Naive thymus-derived CD4-positive, alpha-beta T cell (primary cell): ENCODE results near the gene GGCX. TPM values are rescaled to one million over a fixed set of nuclear protein-coding genes. Genes with fewer than 3 reads are reported as not detected.

ENCODE experiments used
- ATAC-seq: fragments of 150-1000 bp; cut with Tn5 transposase; 2 replicates; pipeline ENCODE4 v1.10.0; 2021; ENCODE audit warnings: mild to moderate bottlenecking, moderate library complexity
- CTCF ChIA-PET: fragments of 350-600 bp; sonication (Branson Sonifier 250); formaldehyde crosslinking; loops from one replicate; lab custom pipeline; 2021; ENCODE audit warnings: antibody characterized with exemption; lab: Charles Lee
- POLR2A ChIA-PET: fragments of 350-600 bp; sonication (Branson Sonifier 250); formaldehyde crosslinking; loops from one replicate; lab custom pipeline; 2021; ENCODE audit warnings: antibody characterized with exemption, inconsistent platforms; lab: Charles Lee
- DNase-seq, 9 donors: peaks; one replicate each; pipeline versions ENCODE4 v3.0.0 to v3.0.0-alpha.2; 2020 to 2022; ENCODE audit warnings: mixed read lengths in 1 of 9
- H3K27ac ChIP-seq: one replicate; pipeline ENCODE4 v1.7.0; 2013; ENCODE audit warnings: mild to moderate bottlenecking, low read depth, low read length, moderate library complexity
- H3K27me3 ChIP-seq, 2 donors: one replicate each; pipeline ENCODE4 v1.7.0; 2013; ENCODE audit warnings: low read length in 2 of 2, mild to moderate bottlenecking in 2 of 2, moderate library complexity in 2 of 2; ENCODE audit not compliant: control insufficient read depth in 2 of 2, insufficient read depth in 2 of 2
- H3K36me3 ChIP-seq, 3 experiments: 1 replicate in 2 of 3; 2 replicates in 1 of 3; pipeline ENCODE4 v1.7.0; 2013; ENCODE audit warnings: low read length in 3 of 3, mild to moderate bottlenecking in 3 of 3, moderate library complexity in 1 of 3; ENCODE audit not compliant: insufficient read depth in 3 of 3, control insufficient read depth in 2 of 3
- H3K4me1 ChIP-seq, 2 donors: one replicate each; pipeline ENCODE4 v1.7.0; 2013; ENCODE audit warnings: low read length in 2 of 2, mild to moderate bottlenecking in 2 of 2, moderate library complexity in 1 of 2; ENCODE audit not compliant: control insufficient read depth in 2 of 2, insufficient read depth in 2 of 2
- H3K4me3 ChIP-seq: 2 replicates; pipeline ENCODE4 v1.7.0; 2013; ENCODE audit warnings: mild to moderate bottlenecking, low read length
- H3K9me3 ChIP-seq, 3 experiments: 1 replicate in 2 of 3; 2 replicates in 1 of 3; pipeline ENCODE4 v1.7.0; 2013; ENCODE audit warnings: low read length in 3 of 3; ENCODE audit not compliant: control insufficient read depth in 2 of 3
- H3K27ac Mint-ChIP-seq, 9 donors: one replicate each; pipeline ENCODE4 v1.8.0; 2020 to 2022; ENCODE audit warnings: mixed read lengths in 9 of 9, mild to moderate bottlenecking in 8 of 9, moderate library complexity in 5 of 9, inconsistent platforms in 2 of 9
- H3K27me3 Mint-ChIP-seq, 5 donors: one replicate each; pipeline ENCODE4 v1.8.0; 2021 to 2022; ENCODE audit warnings: mixed read lengths in 5 of 5, mild to moderate bottlenecking in 1 of 5
- H3K36me3 Mint-ChIP-seq, 5 donors: one replicate each; pipeline ENCODE4 v1.8.0; 2020 to 2022; ENCODE audit warnings: mixed read lengths in 5 of 5, mild to moderate bottlenecking in 3 of 5, inconsistent platforms in 1 of 5
- H3K4me1 Mint-ChIP-seq, 7 donors: one replicate each; pipeline ENCODE4 v1.8.0; 2020 to 2022; ENCODE audit warnings: mixed read lengths in 7 of 7, mild to moderate bottlenecking in 3 of 7, inconsistent platforms in 1 of 7
- H3K4me3 Mint-ChIP-seq, 10 donors: one replicate each; pipeline ENCODE4 v1.8.0; 2020 to 2022; ENCODE audit warnings: mild to moderate bottlenecking in 10 of 10, mixed read lengths in 10 of 10, moderate library complexity in 6 of 10, inconsistent platforms in 2 of 10
- H3K9me3 Mint-ChIP-seq, 11 donors: one replicate each; pipeline ENCODE4 v1.8.0; 2020 to 2022; ENCODE audit warnings: mixed read lengths in 11 of 11, mild to moderate bottlenecking in 4 of 11, inconsistent platforms in 1 of 11, moderate library complexity in 1 of 11
- intact Hi-C, 2 donors: fragments of 100-400 bp; cut with micrococcal nuclease; formaldehyde crosslinking; loops; one replicate each; pipeline ENCODE4 v1.15.1; 2023
- polyA plus RNA-seq, 2 donors: library from polyadenylated mRNA; unstranded; fragments of 300-500 nt; fragmentation: Illumina TruSeq; gene quantifications; one replicate each; pipeline ENCODE4 v1.2.3, GENCODE V29; 2021
- total RNA-seq, 6 experiments: library from RNA in 5 of 6; stranded (reverse) in 5 of 6; gene quantifications; 1 replicate in 5 of 6; 2 replicates in 1 of 6; pipeline ENCODE4 v1.2.3 and lab custom pipeline; 2021 to 2026

GGCX gene
- total and polyA plus RNA-seq, 7 experiments from 2014 or later: 11.8 to 34.2 (median 20.5) TPM

DNA sequence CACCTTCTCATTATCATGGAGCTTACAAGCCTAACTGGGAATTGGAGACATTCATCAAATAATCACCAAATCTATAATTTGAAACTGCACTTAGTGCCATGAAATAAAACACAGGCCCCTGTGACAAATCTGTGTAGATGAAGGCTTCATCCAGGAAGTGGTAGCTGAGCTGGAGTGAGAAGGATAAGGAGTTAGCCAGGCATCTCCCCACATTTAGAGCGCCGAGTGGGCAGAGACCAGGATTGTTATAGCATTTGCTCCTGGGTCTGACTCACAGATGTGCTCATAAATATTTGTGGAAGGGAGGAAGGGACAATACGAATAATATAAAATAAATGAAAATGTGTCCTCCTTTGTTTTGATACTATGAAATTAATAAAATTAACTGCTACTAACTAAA, 24.8 kb downstream of the GGCX start:
- H3K27ac Mint-ChIP-seq: peak overlapping the region in 5 of 9 donors; percentile 45 to 92 (median 82)
- H3K4me3 Mint-ChIP-seq: peak overlapping the region in 2 of 10 donors; percentile 14 to 68
- peaks cover 0 to 16% (median under 1%) of the 10 kb centered on the region in 5 donors for H3K36me3 Mint-ChIP-seq
- Histone ChIP-seq H3K27me3 (no peaks in the 10 kb centered on the region), H3K27ac (no peak overlapping the region), H3K4me1 (peaks cover 19 to 27% of the 10 kb centered on the region in 2 donors), H3K4me3 (no peak overlapping the region), H3K36me3 (peaks cover 3 to 10% (median 4%) of the 10 kb centered on the region in 3 experiments), H3K9me3 (no peaks in the 10 kb centered on the region)
- peaks cover 12 to 38% (median 29%) of the 10 kb centered on the region in 7 donors for H3K4me1 Mint-ChIP-seq
- intact Hi-C loops: loop anchor here in 1 of 2 donors (5.0 kb wide), 1 partner anchor 351 kb away; the partner anchor contains the start of gene ST3GAL5
- DNase-seq: no peak
- no peak for ATAC-seq
- POLR2A ChIA-PET: interaction anchor here (0.9 to 5.5 kb wide), 6 partner anchors 13 to 209 kb away, joined by 3 to 52 read pairs (median 4); partner anchors contain the start of genes GGCX, SH2D6 and TGOLN2
- H3K27me3 Mint-ChIP-seq: peaks cover 0 to 3% (median 0%) of the 10 kb centered on the region in 5 donors
- peaks cover 0 to 1% (median 0%) of the 10 kb centered on the region in 11 donors for H3K9me3 Mint-ChIP-seq
- CTCF ChIA-PET: interaction anchor here (1.1 to 2.1 kb wide), 2 partner anchors 115 to 210 kb away, joined by 3 to 6 read pairs; no protein-coding TSS in a partner anchor

DNA sequence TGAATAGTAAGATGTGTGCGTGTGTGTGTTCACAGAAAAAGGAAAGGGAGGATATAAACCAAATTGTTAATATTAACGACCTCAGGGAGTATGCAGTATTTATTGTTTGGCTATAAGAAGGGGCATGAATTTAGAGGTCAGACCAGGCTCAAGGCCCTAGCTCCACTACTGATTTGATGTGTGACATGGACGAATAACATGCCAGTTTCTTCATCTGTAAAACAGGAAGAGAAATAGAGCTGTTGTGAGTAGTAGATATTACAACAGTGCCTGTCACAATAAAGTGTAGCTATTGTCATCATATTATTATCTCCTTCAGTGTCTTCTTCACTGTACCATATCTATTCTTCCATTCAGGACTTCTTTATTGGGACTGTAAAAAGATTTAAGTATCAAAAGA, 26.4 kb downstream of the GGCX start:
- ChIA-PET CTCF (interaction anchor here (0.7 to 1.0 kb wide), 3 partner anchors 18 to 208 kb away, joined by 3 to 5 read pairs (median 3); no protein-coding TSS in a partner anchor), POLR2A (interaction anchor here (0.9 kb wide), 1 partner anchor 116 kb away, joined by 4 read pairs; the partner anchor contains the start of gene SH2D6)
- H3K4me3 Mint-ChIP-seq: no peak overlapping the region
- Histone ChIP-seq H3K9me3 (no peaks in the 10 kb centered on the region), H3K4me1 (peaks cover 8 to 12% of the 10 kb centered on the region in 2 donors), H3K36me3 (peaks cover 0 to 5% (median 0%) of the 10 kb centered on the region in 3 experiments), H3K27me3 (no peaks in the 10 kb centered on the region), H3K27ac (no peak overlapping the region), H3K4me3 (no peak overlapping the region)
- peaks cover 0 to 1% (median 0%) of the 10 kb centered on the region in 11 donors for H3K9me3 Mint-ChIP-seq
- peaks cover 0 to 7% (median 0%) of the 10 kb centered on the region in 5 donors for H3K27me3 Mint-ChIP-seq
- H3K36me3 Mint-ChIP-seq: peaks cover 0 to 3% (median 0%) of the 10 kb centered on the region in 5 donors
- DNase-seq (no peak), ATAC-seq (no peak)
- H3K4me1 Mint-ChIP-seq: peaks cover 6 to 23% (median 18%) of the 10 kb centered on the region in 7 donors
- H3K27ac Mint-ChIP-seq: peak overlapping the region in 6 of 9 donors; percentile 14 to 67 (median 46)
- intact Hi-C loops: loop anchor here in 1 of 2 donors (5.0 kb wide), 1 partner anchor 352 kb away; the partner anchor contains the start of gene ST3GAL5

DNA sequence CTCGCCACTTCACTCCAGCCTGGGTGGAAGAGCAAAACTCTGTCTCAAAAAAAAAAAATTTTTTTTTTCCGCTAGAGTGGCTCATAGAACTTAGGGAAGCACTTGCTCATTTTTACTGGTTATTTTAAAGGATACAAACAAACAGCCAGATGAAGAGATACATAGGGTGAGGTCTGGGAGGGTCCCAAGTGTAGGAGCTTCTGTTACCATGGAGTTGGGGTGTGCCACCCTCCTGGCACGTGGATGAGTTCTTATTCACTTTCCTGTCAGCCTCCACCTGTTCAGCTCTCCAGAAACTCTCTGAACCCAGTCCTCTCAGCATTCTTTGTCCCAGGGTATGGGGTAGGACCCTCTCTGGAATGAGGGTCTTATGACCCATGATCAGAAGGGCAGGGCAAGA, 27.2 kb downstream of the GGCX start:
- H3K27ac ChIP-seq: no peak overlapping the region
- no peak overlapping the region for H3K27ac Mint-ChIP-seq
- DNase-seq: no peak
- peaks cover 8 to 10% of the 10 kb centered on the region in 2 donors for H3K4me1 ChIP-seq
- no peak for ATAC-seq
- no peak overlapping the region for H3K4me3 Mint-ChIP-seq
- peaks cover 0 to 1% (median 0%) of the 10 kb centered on the region in 11 donors for H3K9me3 Mint-ChIP-seq
- no peaks in the 10 kb centered on the region for H3K9me3 ChIP-seq
- no peak overlapping the region for H3K4me3 ChIP-seq
- H3K27me3 ChIP-seq: no peaks in the 10 kb centered on the region
- intact Hi-C loops: no loop called here
- H3K36me3 ChIP-seq: peaks cover 0 to 5% (median 0%) of the 10 kb centered on the region in 3 experiments
- H3K27me3 Mint-ChIP-seq: peaks cover 0 to 15% (median 0%) of the 10 kb centered on the region in 5 donors
- no peaks in the 10 kb centered on the region for H3K36me3 Mint-ChIP-seq
- peaks cover 6 to 20% (median 18%) of the 10 kb centered on the region in 7 donors for H3K4me1 Mint-ChIP-seq
- ChIA-PET CTCF (interaction anchor here (0.7 to 1.0 kb wide), 2 partner anchors 19 to 113 kb away, joined by 3 to 5 read pairs; no protein-coding TSS in a partner anchor), POLR2A (no interaction called here)

GRCh38 chr2:85531589-85531988, 29.7 kb downstream of the GGCX start:
- intact Hi-C loops: no loop called here
- Histone ChIP-seq H3K27me3 (no peaks in the 10 kb centered on the region), H3K4me1 (no peaks in the 10 kb centered on the region), H3K36me3 (no peaks in the 10 kb centered on the region), H3K4me3 (no peak overlapping the region), H3K27ac (no peak overlapping the region), H3K9me3 (no peaks in the 10 kb centered on the region)
- Mint-ChIP-seq H3K27ac (no peak overlapping the region), H3K4me3 (no peak overlapping the region), H3K27me3 (peaks cover 0 to 30% (median 5%) of the 10 kb centered on the region in 5 donors), H3K4me1 (peaks cover 0 to 7% (median 4%) of the 10 kb centered on the region in 7 donors), H3K36me3 (no peaks in the 10 kb centered on the region), H3K9me3 (peaks cover 0 to 1% (median 0%) of the 10 kb centered on the region in 11 donors)
- CTCF ChIA-PET: interaction anchor here (0.6 to 1.4 kb wide), 2 partner anchors 20 to 29 kb away, joined by 3 to 5 read pairs; no protein-coding TSS in a partner anchor
- DNase-seq (no peak), ATAC-seq (no peak)
- POLR2A ChIA-PET: interaction anchor here (0.6 to 0.9 kb wide), 2 partner anchors 14 to 77 kb away, joined by 3 read pairs; no protein-coding TSS in a partner anchor

DNA sequence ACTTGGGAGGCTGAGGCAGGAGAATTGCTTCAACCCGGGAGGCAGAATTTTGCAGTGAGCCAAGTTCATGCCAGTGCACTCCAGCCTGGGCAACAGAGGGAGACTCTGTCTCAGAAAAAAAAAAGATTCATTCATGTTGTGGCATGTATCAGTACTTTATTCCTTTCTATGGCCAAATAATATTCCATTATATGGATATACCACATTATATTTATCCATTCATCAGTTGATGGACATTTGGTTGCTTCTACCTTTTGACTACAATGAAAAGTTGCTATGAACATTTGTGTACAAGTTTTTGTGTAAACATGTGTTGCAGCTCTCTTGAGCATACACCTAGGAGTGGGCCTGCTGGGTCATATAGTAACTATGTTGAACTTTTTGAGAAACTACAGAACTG, 31.5 kb downstream of the GGCX start:
- H3K4me3 ChIP-seq: no peak overlapping the region
- no peaks in the 10 kb centered on the region for H3K9me3 Mint-ChIP-seq
- H3K9me3 ChIP-seq: no peaks in the 10 kb centered on the region
- H3K27me3 ChIP-seq: no peaks in the 10 kb centered on the region
- H3K27me3 Mint-ChIP-seq: peaks cover 0 to 35% (median 5%) of the 10 kb centered on the region in 5 donors
- no peak overlapping the region for H3K4me3 Mint-ChIP-seq
- H3K27ac Mint-ChIP-seq: no peak overlapping the region
- no peak for DNase-seq
- no peak overlapping the region for H3K27ac ChIP-seq
- H3K36me3 ChIP-seq: no peaks in the 10 kb centered on the region
- ChIA-PET POLR2A (interaction anchor here (0.7 kb wide), 1 partner anchor 85 kb away, joined by 4 read pairs; no protein-coding TSS in a partner anchor), CTCF (interaction anchor here (0.5 to 0.6 kb wide), 2 partner anchors 19 to 127 kb away, joined by 3 to 5 read pairs; no protein-coding TSS in a partner anchor)
- intact Hi-C loops: loop anchor here in 1 of 2 donors (10.0 kb wide), 1 partner anchor 65 kb away; no protein-coding TSS in a partner anchor
- no peaks in the 10 kb centered on the region for H3K4me1 Mint-ChIP-seq
- no peak for ATAC-seq
- H3K36me3 Mint-ChIP-seq: no peaks in the 10 kb centered on the region
- H3K4me1 ChIP-seq: no peaks in the 10 kb centered on the region

GRCh38 chr2:85528355-85528754, 32.9 kb downstream of the GGCX start:
- no peaks in the 10 kb centered on the region for H3K27me3 ChIP-seq
- no peaks in the 10 kb centered on the region for H3K4me1 ChIP-seq
- intact Hi-C loops: loop anchor here in 1 of 2 donors (10.0 kb wide), 1 partner anchor 64 kb away; no protein-coding TSS in a partner anchor
- Mint-ChIP-seq H3K27ac (no peak overlapping the region), H3K9me3 (no peaks in the 10 kb centered on the region), H3K36me3 (no peaks in the 10 kb centered on the region), H3K27me3 (peaks cover 0 to 35% (median 5%) of the 10 kb centered on the region in 5 donors), H3K4me1 (peaks cover 0 to 5% (median 0%) of the 10 kb centered on the region in 7 donors), H3K4me3 (no peak overlapping the region)
- H3K4me3 ChIP-seq: no peak overlapping the region
- DNase-seq: no peak
- ChIA-PET CTCF (no interaction called here), POLR2A (no interaction called here)
- H3K9me3 ChIP-seq: no peaks in the 10 kb centered on the region
- no peak overlapping the region for H3K27ac ChIP-seq
- H3K36me3 ChIP-seq: no peaks in the 10 kb centered on the region
- ATAC-seq: no peak
